Forelimb muscle (tissue), 1 donor: ENCODE data around the gene PLEKHO2. TPM values are rescaled to one million over a fixed set of nuclear protein-coding genes. Genes with fewer than 3 reads are reported as not detected.

ENCODE experiments used
- DNase-seq: peaks from one replicate; pipeline ENCODE4 v3.0.0-alpha.2; 2013; ENCODE audit warnings: low read depth
- polyA plus RNA-seq: library from polyadenylated mRNA; unstranded; fragments of 120-200 nt; gene quantifications from one replicate; pipeline ENCODE4 v1.2.1, GENCODE V29; 2013; ENCODE audit not compliant: insufficient read length

Gene PLEKHO2
- polyA plus RNA-seq, 1 donor: 13.1 TPM

DNA sequence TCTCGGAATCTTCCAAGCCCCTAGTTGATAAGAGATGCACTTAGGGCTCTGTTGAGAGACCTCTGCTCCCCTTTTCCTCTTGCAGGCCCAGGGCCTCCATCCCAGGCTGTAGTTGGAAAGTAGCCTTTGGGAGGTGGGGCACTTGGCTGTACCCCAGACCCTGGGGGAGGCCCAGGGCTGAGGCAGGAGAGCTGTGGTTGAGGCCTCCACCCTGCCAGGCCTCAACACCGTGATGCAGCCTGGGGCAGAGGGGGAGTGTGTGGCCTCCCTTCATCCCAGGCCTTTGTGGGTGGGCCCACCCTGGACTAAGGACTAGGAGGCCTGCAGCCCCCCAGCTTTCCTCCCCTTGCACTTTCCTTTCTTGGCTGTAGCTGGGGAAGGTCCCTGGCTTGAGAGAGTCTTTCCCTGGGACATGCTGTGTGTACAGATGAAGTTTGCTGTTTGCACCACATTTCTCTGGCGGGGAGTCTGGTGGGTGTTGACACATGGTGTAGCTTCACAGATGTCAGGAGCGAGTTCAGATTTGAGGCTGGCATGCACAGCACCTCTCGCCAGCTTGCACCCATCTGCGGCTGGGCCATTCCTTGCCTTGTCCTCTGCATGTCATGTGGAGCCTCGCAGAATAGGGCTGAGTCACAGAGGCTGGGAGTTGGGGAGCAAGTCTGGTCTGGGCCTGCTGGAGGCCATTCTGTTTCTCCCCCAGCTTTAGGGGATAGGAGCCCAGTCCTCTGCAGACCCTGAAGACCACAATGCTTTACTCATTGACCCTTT, 13.7 kb downstream of the PLEKHO2 start:
- no peak for DNase-seq

- no peak for DNase-seq
Measured at GRCh38 chr15:64856429-64857145, 14.9 kb downstream of the PLEKHO2 start.

- DNase-seq: no peak
Measured at GRCh38 chr15:64857421-64857820, 15.7 kb downstream of the PLEKHO2 start.

GRCh38 chr15:64858021-64858575, 16.4 kb downstream of the PLEKHO2 start:
- DNase-seq: no peak

DNA sequence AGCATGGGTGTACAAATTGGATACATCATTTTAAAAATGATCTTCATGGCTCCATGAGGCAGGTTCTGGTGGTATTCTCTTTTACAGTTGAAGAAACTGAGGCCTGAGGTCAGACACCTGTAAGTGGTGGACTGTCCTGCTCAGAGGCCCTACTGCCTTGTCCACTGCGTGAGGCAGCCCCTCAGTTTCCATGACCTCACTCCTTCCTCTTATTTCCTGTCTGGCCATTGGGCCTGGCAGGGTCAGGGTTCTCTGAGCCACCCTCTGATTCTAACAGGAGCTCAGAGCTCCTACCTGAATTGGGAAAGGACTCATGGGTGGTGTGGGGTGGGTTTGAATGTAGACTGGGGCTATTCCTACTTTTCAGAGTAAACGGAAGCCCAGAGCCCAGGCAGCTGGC, 17.5 kb downstream of the PLEKHO2 start:
- DNase-seq: no peak

GRCh38 chr15:64861331-64861730, 19.6 kb downstream of the PLEKHO2 start:
- DNase-seq: no peak

GRCh38 chr15:64861960-64862359, 20.2 kb downstream of the PLEKHO2 start:
- DNase-seq: no peak

- no peak for DNase-seq
Measured at GRCh38 chr15:64862408-64862807, 20.7 kb downstream of the PLEKHO2 start.

DNA sequence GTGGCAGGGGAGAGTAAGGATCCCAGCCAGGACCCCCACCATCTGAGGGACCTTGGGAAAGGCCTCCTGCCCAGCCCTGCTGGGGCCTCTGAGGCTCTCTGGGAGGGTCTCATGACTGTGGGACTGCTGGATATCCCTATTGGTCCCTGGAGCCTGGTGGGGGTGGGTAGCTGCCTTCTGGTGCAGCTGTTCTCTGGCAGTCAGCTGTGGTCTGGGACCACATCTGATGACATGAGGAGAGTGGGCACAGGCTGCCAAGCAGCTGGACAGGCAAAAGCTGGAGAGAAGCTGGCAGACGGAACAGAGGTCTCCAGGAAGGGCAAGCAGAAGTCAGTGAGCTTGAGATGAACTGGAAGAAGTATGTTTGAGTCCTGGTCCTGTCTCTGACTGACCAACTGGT, 22.4 kb downstream of the PLEKHO2 start:
- no peak for DNase-seq

DNA sequence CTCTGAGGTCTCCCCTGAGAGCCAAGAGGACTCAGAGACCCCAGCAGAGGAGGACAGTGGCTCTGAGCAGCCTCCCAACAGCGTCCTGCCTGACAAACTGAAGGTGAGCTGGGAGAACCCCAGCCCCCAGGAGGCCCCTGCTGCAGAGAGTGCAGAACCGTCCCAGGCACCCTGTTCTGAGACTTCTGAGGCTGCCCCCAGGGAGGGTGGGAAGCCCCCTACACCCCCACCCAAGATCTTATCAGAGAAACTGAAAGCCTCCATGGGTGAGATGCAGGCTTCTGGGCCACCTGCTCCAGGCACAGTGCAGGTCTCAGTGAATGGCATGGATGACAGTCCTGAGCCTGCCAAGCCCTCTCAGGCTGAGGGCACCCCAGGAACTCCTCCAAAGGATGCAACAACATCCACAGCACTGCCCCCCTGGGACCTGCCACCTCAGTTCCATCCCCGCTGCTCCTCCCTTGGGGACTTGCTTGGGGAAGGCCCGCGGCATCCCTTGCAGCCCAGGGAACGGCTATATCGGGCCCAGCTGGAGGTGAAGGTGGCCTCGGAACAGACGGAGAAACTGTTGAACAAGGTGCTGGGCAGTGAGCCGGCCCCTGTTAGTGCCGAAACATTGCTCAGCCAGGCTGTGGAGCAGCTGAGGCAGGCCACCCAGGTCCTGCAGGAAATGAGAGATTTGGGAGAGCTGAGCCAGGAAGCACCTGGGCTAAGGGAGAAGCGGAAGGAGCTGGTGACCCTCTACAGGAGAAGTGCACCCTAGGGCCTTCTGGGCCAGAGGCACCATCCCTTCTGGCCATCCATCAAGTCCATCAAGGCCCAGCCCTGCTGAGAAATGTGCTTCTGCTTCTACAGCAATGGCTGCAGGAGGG, 23.6 kb downstream of the PLEKHO2 start:
- no peak for DNase-seq

DNA sequence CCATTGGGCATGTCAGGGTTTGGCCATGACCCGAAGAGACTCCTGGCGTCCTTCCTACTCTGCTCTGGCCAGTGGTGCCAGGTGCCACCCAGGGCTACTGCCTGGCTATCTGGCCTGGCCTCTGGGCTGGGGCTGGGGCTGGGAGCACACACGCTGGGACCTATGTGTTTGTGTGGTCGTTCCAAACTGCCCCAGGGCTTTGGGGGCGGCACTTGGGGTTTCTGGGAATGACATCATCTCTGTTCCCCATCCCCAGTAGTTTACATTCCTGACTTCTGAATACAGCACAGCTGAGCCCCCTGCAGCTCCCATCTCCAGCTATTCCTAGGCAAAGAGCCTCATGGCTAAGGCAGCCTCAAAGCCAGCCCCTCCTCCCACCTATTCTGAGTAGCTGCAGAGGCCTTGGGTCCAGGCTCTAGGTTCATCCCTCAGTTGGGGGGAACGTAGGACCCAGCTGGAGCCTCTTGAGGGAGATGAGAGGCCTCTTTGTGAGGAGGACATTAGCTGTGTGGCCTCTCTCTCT, 24.3 kb downstream of the PLEKHO2 start:
- DNase-seq: no peak

- DNase-seq: no peak
Measured at GRCh38 chr15:64869501-64869900, 27.8 kb downstream of the PLEKHO2 start.

DNA sequence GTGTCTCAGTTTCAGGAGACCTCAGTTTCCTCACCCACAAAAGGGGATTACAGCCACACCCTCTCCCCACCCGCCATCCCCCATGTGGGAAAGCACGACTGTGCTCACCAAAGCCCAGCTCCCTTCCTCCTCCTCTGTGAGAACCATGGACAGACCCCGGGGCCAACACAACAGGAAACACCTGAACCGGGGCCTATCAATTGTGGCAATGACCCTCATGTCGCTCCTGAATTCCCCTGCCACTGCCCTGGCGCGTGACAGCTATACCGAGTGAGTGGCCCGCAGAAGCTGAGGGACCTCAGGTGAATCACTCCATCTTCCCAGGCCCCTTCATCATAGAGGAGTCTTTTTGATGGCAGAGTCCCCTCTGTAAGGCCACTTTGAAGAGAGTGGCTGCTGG, 28.6 kb downstream of the PLEKHO2 start:
- no peak for DNase-seq

- no peak for DNase-seq
Measured at GRCh38 chr15:64875641-64876223, 34.0 kb downstream of the PLEKHO2 start.

- no peak for DNase-seq
Measured at GRCh38 chr15:64877435-64877834, 35.7 kb downstream of the PLEKHO2 start.

GRCh38 chr15:64878705-64879104, 37.0 kb downstream of the PLEKHO2 start:
- no peak for DNase-seq

DNA sequence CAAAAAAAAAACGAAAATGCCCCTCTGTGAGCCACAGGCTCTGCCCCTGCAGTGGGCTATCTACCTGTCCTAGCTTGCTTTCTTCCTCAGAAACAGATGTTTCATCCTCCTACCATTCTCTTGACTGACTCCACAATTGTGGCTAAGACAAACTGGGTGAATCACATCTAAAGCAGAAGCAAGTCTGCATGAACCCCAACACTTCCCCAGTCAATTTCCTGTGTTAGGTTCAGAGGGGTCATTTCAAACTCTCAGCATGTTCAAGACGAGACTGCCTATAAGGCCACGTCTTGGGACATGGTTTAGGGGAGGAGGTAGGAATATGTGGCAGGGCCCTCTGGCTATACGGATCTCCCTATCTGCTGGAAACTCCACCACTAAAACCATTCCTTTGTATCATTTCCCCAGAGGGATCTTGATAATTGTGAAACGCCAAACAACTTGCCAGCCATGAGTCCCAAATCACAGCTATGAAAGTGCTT, 41.4 kb downstream of the PLEKHO2 start:
- DNase-seq: no peak

- DNase-seq: no peak
Measured at GRCh38 chr15:64883997-64884511, 42.3 kb downstream of the PLEKHO2 start.

GRCh38 chr15:64884679-64885078, 43.0 kb downstream of the PLEKHO2 start:
- DNase-seq: no peak

- DNase-seq: no peak
Measured at GRCh38 chr15:64888336-64888735, 46.6 kb downstream of the PLEKHO2 start.

DNA sequence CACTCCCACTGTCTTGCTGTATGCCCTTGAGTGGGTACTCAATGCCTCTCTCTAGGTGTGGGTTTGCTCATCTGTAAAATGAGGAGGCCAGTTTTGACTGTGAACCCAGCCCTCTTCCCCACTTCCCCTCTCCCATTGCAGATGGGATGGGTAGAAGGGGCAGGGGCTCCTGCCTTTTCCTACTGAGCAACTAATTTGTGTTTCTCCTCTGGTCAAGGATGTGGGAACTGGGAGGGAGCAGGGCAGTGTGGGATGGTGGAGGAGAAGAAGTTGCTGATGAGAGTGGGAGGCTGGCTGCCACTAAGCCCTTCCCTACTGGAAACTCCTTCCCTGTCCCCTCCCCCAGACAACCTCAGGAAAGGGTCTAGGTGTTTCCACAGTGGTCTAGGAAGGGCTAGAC, 49.8 kb downstream of the PLEKHO2 start:
- no peak for DNase-seq
